ENCODE measurements around the gene ZNF592. TPM values are rescaled to one million over a fixed set of nuclear protein-coding genes. Genes with fewer than 3 reads are reported as not detected.

Gene ZNF592
- total and polyA plus RNA-seq, 2 of the 13 experiments (the other 11 are each of a cell fraction or from before 2014, with no cell fraction given), result 8.2 to 9.8 TPM

GRCh38 chr15:84818261-84819131, 70.1 kb downstream of the ZNF592 start (continued):
- no peak for TF ChIP-seq ZNF468 (CRISPR knock-in tag; IDR thresholded peaks at IDR 0.05)
- peak; percentile 15; the same call in 1 of the 2 replicates for TF ChIP-seq ZNF335 (CRISPR knock-in tag; IDR thresholded peaks at IDR 0.05)
- peak; percentile 72; the same call in 1 of the 2 replicates for TF ChIP-seq SIX4 (CRISPR knock-in tag; IDR thresholded peaks at IDR 0.05)
- TF ChIP-seq TBX2 (CRISPR knock-in tag; IDR thresholded peaks at IDR 0.05; ENCODE audit: borderline replicate concordance), result 0 out of 2 replicates have a peak, but pooled peaks have one; percentile 35
- TF ChIP-seq GFI1 (CRISPR knock-in tag; IDR thresholded peaks at IDR 0.05; ENCODE audit: borderline replicate concordance), result no peak
- TF ChIP-seq ELF3 (CRISPR knock-in tag; IDR thresholded peaks at IDR 0.05), result peak; percentile 68
- peak; percentile 20; the same call in 1 of the 2 replicates for TF ChIP-seq FOXP4 (CRISPR knock-in tag; IDR thresholded peaks at IDR 0.05)
- peak; percentile 46; the same call in 1 of the 2 replicates for TF ChIP-seq GABPB1 (CRISPR knock-in tag; IDR thresholded peaks at IDR 0.05)
- no peak; the same call in 1 of the 2 replicates for TF ChIP-seq GABPA (IDR thresholded peaks at IDR 0.05; ENCODE audit: low read depth, low read length)
- peak; percentile 75 for TF ChIP-seq GABPA (CRISPR knock-in tag; IDR thresholded peaks at IDR 0.05; ENCODE audit: low read depth)
- peak; percentile 76 for TF ChIP-seq SAP130 (CRISPR knock-in tag; IDR thresholded peaks at IDR 0.05; ENCODE audit: low read depth)
- peak; percentile 68 for TF ChIP-seq TFE3 (CRISPR knock-in tag; IDR thresholded peaks at IDR 0.05)
- peak; percentile 41; the same call in 1 of the 2 replicates for TF ChIP-seq FOXJ3 (CRISPR knock-in tag; IDR thresholded peaks at IDR 0.05; ENCODE audit: borderline replicate concordance)
- TF ChIP-seq ZNF644 (CRISPR knock-in tag; IDR thresholded peaks at IDR 0.05; ENCODE audit: low read depth), result no peak
- peak; percentile 47; the same call in 1 of the 2 replicates for TF ChIP-seq ESRRA (CRISPR knock-in tag; IDR thresholded peaks at IDR 0.05; ENCODE audit: low read depth)
- peak; percentile 34; the same call in 1 of the 2 replicates for TF ChIP-seq CTCF (CRISPR knock-in tag; IDR thresholded peaks at IDR 0.05)
- TF ChIP-seq MIXL1 (CRISPR knock-in tag; IDR thresholded peaks at IDR 0.05), result no peak
- no peak for TF ChIP-seq SOX13 (IDR thresholded peaks at IDR 0.05)
- peak in 1 of 2 experiments; percentile 25; a peak in 1 of 4 replicates for TF ChIP-seq SOX13 (CRISPR knock-in tag; conservative IDR thresholded peaks at IDR 0.05 in 1 of 2, IDR thresholded peaks at IDR 0.05 in 1 of 2)
- peak in 1 of 2 experiments; percentile 22; a peak in 1 of 4 replicates for TF ChIP-seq EP300 (IDR thresholded peaks at IDR 0.05; ENCODE audit: low read depth in 2 of 2, low read length in 2 of 2)
- TF ChIP-seq EP300 (CRISPR knock-in tag; IDR thresholded peaks at IDR 0.05; ENCODE audit: borderline replicate concordance), result no peak
- TF ChIP-seq CEBPG (CRISPR knock-in tag; IDR thresholded peaks at IDR 0.05), result no peak
- TF ChIP-seq NCOR1 (IDR thresholded peaks at IDR 0.05; ENCODE audit: borderline replicate concordance, low read length), result peak; percentile 41; the same call in 1 of the 2 replicates
- TF ChIP-seq ZBTB34 (CRISPR knock-in tag; IDR thresholded peaks at IDR 0.05), result 0 out of 2 replicates have a peak, but pooled peaks have one; percentile 4
